LNCAP (cell line): ENCODE results near the gene KRTAP5-5.

ENCODE experiments used
- CTCF ChIP-seq: fragments of 450-650 bp; IDR thresholded peaks from 2 replicates; pipeline ENCODE4 v1.5.1; 2017; ENCODE audit warnings: mild to moderate bottlenecking

The KRTAP5-5 gene

DNA sequence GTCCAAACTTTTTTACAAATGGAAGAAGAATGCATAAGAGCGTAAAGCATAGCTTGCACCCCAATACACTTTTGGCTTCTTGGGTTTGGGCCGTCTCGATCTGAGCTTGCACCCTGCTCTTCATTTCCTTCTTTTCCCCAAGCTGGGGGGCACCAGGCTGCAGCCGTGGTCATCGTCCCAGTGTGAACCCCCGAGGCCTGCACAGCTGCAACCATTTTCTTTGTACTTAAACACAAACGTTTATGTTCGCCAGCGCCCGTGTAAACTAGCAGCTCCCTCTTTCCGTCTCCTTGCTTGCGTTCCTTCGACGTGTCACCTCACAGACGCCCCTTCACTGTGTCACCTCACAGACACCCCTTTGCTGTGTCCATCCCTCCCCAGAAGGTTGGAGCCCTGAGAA lies 10.1 kb downstream of the KRTAP5-5 start:
- no peak for TF ChIP-seq CTCF

DNA sequence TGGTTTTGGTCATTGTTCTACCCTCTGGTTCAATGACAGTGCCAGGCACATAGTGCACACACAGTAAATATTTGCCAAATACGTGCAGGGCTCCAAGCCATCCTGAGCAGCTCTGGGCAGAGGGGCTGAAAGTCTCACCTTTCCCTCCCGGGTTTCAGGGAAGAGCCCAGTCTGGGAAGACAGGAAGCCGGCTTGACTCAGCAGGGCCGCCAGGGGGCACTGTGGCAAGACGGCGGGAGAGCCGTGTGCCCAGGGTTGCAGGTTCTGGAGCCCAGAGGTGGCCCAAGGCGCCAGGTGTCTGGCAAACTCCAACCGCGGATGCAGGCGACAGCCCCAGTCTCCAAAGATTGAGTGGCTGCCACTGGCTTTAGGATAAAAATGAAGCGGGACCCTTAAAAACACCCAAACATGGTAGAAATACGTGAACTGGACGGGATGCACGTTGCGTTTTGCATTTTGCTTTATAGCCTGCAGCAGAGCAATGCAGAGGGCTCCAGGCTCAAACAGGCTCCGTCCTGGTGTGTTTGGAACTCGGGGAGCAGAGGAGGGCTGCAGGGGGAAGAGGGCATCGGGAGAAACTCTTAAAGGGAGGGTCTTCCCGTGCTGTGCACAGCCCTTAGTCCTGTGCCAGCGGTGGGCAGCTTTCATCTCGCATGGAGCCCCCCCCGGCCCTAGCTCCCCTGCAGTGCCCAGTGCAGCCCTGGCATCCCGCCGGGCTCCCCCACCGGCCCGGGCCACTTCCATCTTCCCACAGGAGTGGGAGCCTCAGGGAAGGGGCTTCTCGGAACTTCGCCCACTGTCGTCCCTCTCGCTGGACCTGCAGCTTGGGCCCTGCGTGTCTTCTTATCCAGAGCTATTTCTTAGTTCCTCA lies 10.7 kb downstream of the KRTAP5-5 start:
- peak; percentile 96 for TF ChIP-seq CTCF

- TF ChIP-seq CTCF = no peak
Observed at GRCh38 chr11:1641096-1641495, 11.5 kb downstream of the KRTAP5-5 start.

DNA sequence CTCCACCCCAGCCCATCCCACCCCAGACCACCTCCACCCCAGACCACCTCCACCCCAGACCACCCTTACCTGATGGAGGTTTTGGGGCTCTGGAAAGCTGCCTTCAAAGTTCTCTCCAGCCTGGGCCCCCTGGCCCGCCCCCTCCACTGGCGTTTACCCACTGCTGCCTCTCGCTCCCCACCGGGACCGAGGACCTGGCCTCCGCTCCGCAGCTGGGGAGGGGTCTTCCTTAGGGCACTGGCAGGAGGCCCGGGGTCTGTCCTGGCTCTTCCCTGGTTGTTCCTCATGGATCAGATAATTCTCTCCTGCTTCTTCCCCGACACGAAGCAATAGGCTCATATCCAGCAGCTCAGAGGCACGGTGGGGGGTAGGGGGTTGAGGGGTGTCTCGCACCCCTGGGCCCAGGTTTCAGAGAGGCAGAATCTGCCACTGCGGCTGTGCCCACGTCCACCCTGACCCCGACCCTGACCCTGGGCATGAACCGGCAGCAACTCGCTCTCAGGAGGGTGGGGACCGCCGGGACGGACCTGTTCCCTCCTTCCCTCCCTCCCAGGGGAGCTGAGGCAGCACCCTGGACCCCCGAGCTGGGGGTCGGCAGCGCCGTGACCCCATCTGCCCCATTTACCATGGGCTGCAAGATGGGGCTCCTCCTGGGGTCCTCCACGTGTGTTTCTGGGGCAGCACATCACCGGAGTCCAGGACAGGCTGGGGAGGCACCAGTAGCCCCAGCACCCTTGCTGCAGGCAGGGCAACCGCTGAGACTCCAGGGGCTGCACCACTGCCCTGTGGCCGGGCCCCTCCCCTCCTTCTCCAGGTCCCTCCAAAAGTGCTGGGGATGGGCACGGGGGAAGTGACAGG lies 12.9 kb downstream of the KRTAP5-5 start:
- TF ChIP-seq CTCF = no peak

DNA sequence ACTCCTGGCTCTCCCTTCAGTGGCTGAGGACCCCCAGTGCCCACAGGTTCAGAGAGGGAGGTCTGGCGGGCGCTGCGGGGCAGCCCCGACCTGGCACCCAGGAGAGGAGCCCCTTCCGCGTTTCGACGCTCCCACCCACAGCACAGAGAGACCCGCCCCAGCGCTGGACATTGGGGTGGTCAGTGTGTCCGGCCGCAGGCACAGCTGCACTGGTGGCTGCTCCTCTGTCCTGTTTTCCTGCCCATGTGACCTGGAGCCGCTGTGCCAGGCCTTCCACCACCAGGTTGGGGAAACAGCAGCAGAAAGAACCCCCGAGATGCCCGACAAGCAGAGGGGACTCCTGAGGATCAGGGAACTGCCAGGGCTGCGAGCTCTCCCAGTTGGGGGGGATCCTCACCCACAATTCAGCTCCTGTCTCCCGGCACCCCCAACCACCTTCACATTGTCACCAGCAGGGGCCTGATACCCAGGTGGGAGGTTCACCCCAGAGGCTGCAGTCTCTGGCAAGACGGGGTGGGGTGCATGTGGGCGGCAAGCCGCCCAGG lies 13.6 kb downstream of the KRTAP5-5 start:
- TF ChIP-seq CTCF = no peak

GRCh38 chr11:1644601-1645356 lies 15.2 kb downstream of the KRTAP5-5 start:
- TF ChIP-seq CTCF = no peak

- TF ChIP-seq CTCF = no peak
Observed at GRCh38 chr11:1645357-1645821, 15.8 kb downstream of the KRTAP5-5 start.
